Renal cortex interstitium (tissue), 11 donors: ENCODE data around the gene RNFT2. TPM values are rescaled to one million over a fixed set of nuclear protein-coding genes. Genes with fewer than 3 reads are reported as not detected.
A peak's percentile ranks its signal among the peaks of the same experiment; 100 is the strongest.
"Not testable (repeated sequence)": the region's sequence is repeated elsewhere in the genome, so short reads cannot be mapped to it uniquely, and the experiment has no call there.

ENCODE experiments used
- DNase-seq, 11 donors: peaks; one replicate each; pipeline ENCODE4 v3.0.0-alpha.2; 2013; ENCODE audit warnings: low read depth in 9 of 11, low spot score in 4 of 11; ENCODE audit errors: extremely low read depth in 1 of 11
- polyA plus RNA-seq, 3 donors: library from polyadenylated mRNA; unstranded; fragments of 120-200 nt; gene quantifications; one replicate each; pipeline ENCODE4 v1.2.1, GENCODE V29; 2013; ENCODE audit not compliant: insufficient read length in 3 of 3

The RNFT2 gene
- polyA plus RNA-seq, 3 donors = 4.1 to 6.7 (median 5.4) TPM

DNA sequence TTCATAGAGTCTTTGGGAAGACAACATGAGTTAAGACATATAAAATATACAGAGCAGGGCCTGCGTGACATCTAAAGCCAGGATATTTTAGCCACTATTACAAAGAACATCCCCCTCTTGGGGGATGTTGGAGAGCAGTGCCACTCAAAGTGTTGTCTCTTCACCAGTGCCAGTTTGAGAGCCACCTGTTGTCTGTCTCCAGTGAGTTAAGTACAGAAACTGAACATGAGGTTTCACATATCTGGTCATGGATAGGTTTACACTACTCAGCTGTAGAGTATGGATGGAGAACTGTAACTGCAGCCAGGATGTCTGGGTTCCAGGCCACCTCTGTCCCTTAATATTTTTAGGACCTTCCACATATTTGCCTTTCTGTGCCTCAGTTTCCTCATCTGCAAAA lies 39.1 kb downstream of the RNFT2 start:
- no peak for DNase-seq

DNA sequence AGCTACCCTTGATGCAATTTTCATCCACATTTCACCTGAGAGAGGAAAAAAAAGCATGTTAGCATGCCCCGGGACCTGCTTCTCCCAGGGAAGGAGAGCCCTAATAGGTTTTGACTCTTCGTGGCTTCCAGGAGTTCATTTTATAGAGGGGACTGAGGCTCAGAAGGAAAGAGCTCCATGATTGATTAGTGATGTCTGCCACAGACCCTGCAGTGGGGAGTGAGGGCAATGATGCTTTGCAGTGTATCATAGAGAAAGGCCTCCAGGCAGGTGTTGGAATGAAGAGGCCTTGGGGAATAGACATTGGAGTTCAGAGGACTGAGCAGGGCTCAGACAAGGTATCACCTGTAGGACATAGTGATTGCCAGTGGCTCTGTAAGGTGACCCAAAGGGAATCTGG lies 41.5 kb downstream of the RNFT2 start:
- DNase-seq = no peak

GRCh38 chr12:116780942-116781341 lies 42.8 kb downstream of the RNFT2 start:
- no peak for DNase-seq

DNA sequence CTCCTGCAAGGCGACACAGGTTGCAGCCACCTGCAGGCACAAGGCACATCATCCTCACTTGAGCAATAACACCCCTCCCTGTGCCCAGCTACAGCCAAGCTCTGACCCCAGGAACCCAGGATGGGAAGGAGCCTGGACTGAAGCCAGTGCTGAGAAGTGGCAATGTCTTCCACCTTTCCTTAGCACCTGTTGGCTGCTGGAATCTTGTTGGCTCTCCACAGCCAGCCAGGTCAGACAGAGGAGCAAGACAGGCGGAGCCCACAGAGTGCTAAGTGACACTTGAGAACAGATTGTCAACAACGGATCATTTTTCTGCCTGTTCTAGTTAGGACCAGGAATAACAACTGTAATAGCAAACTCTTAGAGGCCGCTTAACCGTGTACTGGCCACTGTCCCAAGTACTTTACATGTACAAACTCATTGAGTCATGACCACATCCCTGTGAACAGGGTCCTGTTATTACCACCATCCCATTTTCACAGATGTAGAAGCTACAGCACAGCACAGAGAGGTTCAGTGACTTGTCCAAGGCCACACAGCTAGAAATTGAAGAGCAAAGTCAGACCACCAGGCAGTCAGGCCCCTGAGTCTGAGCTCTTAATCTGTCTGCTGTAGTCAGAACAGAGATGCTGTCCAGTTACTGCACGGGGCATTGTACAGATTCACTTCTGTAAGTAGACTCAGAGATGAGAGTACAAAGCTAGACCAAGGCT lies 45.6 kb downstream of the RNFT2 start:
- no peak for DNase-seq

DNA sequence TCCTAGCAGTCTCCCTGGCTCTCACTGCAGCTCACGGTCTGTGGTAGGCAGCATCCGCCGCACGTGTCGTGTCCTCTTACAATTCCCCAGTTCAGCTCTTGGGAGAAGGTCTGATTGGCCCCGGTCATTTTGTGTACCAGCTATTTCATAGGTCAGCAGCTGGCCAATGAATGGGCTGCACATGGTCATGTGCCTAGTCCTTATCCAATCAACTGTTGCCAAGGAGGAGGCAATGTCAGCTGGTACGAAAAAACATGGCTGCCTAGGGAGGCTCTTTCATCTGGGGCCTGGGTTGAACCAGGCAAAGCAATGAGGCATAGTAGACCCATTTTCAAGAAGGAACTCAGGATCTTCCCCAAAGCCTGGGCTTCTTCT lies 46.1 kb downstream of the RNFT2 start:
- no peak for DNase-seq

GRCh38 chr12:116789562-116789961 lies 51.4 kb downstream of the RNFT2 start:
- DNase-seq = not testable (repeated sequence)

DNA sequence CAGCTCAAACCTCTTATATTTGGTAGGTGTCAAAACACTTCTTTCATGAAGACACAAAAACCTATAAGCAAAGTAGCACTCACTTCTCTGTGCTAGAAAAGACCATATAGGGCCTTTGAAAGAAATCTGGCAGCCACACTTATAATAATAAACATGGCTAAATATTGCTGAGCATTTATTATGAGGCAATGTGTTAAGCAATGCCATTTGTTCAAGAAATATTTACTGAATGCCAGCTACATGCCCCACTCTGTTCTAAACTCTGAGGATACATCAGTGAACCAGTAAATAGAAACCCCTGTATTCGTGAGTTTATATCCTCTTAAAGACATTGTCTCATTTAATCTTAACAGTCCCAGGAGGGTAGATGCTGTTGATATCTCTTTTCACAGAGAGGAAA lies 52.0 kb downstream of the RNFT2 start:
- DNase-seq = no peak

GRCh38 chr12:116792403-116792802 lies 54.3 kb downstream of the RNFT2 start:
- no peak for DNase-seq

GRCh38 chr12:116794725-116795124 lies 56.6 kb downstream of the RNFT2 start:
- no peak for DNase-seq

- DNase-seq = no peak
Measured at GRCh38 chr12:116797885-116798284, 59.8 kb downstream of the RNFT2 start.

GRCh38 chr12:116798719-116799118 lies 60.6 kb downstream of the RNFT2 start:
- no peak for DNase-seq

GRCh38 chr12:116799955-116800354 lies 61.8 kb downstream of the RNFT2 start:
- DNase-seq = no peak

DNA sequence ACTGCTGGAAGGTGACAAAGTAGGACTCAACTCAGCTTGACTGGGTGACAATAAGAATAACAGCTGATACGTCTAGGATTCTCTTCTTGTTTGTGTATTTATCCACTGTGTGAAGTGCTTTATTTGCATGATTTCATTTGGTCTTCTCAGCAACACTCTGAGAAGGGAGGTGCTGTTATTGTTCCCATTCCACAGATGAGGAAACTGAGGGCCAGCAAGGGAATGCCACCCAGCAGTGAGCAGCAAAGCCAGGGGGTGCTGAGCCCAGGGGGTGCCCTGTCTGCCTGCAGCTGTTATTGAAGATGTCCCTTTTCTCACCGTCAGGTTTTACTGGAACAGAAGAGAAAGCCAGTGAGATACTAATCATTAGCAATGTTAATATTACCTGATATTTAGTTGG lies 62.8 kb downstream of the RNFT2 start:
- no peak for DNase-seq

- no peak for DNase-seq
Measured at GRCh38 chr12:116802018-116802417, 63.9 kb downstream of the RNFT2 start.

DNA sequence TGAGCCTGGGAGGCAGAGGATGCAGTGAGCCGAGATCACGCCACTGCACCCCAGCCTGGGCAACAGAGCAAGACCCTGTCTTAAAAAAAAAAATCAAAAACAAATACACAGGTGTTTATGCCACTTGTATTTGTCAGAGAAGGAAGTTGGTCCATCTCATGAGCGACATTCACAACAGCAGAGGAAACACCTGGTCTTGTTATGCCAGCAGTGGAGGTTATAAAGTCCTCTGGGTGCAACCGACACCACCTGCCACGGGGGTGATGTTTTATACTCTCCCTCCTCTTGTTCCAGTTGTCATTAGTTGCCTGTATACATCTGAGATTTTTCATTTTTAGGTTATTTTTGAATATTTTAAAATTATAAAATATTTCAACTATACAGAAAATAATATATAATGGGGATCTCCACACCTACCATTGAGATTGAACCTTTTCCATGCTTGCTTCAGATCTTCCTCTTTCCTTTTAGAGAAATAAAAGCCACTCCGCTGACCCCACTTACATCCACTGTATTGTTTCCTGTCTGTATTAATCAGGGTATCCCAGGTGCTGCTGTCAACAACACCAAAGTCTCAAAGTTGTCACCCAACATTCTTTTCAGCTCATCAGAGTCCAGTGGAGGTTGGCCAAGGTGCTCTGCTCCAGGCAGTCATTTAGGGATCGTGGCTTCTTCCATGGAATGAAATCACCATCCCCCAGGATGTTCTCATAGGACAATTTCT lies 65.1 kb downstream of the RNFT2 start:
- no peak for DNase-seq

DNA sequence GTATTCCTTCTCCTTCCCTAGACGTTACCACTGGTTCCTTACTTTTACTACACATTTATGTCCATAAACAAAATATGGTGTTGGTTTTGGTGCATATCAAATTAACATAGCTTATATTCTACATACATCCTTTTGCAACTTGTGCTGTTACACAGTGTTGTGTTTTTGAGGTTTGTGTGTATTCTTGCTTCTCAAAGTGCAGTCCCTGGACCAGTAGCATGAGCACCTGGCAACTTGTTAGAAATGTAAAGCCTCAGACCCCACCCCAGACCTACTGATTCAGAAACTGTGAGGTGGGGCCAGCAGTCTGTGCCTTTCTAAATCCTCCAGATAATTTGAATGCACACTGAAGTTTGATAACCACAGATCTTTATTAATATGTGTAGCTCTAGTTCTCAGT lies 65.9 kb downstream of the RNFT2 start:
- no peak for DNase-seq

DNA sequence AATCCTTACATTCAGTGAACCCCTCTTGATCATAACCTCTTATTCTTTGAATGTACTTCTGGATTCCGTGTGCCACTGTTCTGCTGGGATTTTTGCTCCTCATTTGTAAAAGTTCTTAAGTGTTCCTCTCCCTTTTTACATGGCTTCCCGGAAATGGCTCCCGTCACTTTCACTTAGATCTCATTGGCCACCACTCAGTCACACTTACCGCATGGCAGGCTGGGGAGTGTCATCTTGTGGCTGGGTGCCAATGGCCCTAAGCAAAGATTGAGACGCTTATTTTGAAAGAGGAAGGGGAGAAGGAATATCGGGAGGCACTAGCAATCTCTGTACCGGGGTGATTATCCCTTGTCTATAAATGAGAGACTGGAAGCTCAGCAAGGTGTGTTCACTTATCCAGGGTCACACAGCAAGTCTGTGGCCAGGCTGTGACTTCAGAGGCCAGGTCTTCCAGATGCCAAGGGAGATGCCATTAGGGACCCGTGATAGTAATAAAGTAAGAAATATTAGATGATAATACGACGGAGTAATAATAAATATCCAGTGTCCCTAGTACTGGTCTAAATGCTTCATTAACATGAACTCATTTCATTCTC lies 68.8 kb downstream of the RNFT2 start:
- DNase-seq = no peak

DNA sequence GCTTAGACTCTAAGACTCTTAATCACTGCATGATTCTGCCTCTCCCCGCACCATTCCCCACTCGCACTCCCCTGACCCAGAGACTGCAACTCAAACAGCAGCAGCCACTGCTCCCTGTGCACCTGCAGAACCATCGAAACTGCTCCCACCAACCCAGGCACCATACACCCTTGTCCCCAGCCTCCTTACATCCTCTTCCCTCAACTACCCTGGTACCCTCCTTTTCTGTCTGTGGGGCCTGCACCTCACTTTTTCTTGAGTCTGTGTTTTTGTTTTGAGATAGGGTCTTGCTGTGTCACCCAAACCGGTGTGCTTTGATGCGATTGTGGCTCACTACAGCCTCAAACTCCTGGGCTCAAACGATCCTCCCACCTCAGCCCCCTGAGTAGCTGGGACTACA lies 69.4 kb downstream of the RNFT2 start:
- DNase-seq = no peak

- DNase-seq = peak in 5 of 11 donors; percentile 24 to 31 (median 26)
Measured at GRCh38 chr12:116808113-116809105, 70.3 kb downstream of the RNFT2 start.
